ENCODE measurements around the gene PLCH2.

- TF ChIP-seq, protein P1, sequence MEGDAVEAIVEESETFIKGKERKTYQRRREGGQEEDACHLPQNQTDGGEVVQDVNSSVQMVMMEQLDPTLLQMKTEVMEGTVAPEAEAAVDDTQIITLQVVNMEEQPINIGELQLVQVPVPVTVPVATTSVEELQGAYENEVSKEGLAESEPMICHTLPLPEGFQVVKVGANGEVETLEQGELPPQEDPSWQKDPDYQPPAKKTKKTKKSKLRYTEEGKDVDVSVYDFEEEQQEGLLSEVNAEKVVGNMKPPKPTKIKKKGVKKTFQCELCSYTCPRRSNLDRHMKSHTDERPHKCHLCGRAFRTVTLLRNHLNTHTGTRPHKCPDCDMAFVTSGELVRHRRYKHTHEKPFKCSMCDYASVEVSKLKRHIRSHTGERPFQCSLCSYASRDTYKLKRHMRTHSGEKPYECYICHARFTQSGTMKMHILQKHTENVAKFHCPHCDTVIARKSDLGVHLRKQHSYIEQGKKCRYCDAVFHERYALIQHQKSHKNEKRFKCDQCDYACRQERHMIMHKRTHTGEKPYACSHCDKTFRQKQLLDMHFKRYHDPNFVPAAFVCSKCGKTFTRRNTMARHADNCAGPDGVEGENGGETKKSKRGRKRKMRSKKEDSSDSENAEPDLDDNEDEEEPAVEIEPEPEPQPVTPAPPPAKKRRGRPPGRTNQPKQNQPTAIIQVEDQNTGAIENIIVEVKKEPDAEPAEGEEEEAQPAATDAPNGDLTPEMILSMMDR (IDR thresholded peaks at IDR 0.05; ENCODE audit: low read depth, low read length, missing input control) = no peak
- TF ChIP-seq TAF1 (conservative IDR thresholded peaks at IDR 0.05) (no peak), ATF3 (IDR thresholded peaks at IDR 0.05) (no peak)
These were observed 41.9 kb downstream of the PLCH2 start for GRCh38 chr1:2517966-2518365.

All from liver (tissue), 3 donors.